DMS53 (cell line): Measurements from ENCODE around the gene RAC2.
A peak's percentile ranks its signal among the peaks of the same experiment; 100 is the strongest.
"Not testable (repeated sequence)": the region's sequence is repeated elsewhere in the genome, so short reads cannot be mapped to it uniquely, and the experiment has no call there.

Experiments used
- DNase-seq: peaks from one replicate; lab custom pipeline; 2025; lab: John Stamatoyannopoulos, UW

RAC2 gene

GRCh38 chr22:37206118-37206840 is 37.8 kb downstream of the RAC2 start:
- DNase-seq: no peak

DNA sequence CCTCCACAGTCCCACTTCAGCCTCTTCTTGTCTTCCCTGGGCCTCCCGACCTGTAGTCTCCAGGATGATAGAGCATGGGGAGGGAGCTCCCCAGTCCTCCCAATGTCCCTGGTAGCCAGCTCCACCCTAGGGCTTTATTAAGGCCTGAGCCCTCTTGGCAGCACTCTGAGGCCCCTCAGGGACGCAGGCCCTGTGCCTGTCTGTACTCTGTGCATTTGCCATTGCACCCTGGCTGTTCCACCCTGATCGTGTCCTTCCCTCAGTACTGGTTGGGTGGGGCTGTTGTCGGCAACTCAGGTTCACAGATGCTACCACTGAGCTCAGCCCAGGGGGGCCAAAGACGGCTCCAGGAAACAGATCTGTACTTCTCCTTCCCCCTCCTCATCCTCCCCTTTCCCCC is 39.0 kb downstream of the RAC2 start:
- DNase-seq: no peak

DNA sequence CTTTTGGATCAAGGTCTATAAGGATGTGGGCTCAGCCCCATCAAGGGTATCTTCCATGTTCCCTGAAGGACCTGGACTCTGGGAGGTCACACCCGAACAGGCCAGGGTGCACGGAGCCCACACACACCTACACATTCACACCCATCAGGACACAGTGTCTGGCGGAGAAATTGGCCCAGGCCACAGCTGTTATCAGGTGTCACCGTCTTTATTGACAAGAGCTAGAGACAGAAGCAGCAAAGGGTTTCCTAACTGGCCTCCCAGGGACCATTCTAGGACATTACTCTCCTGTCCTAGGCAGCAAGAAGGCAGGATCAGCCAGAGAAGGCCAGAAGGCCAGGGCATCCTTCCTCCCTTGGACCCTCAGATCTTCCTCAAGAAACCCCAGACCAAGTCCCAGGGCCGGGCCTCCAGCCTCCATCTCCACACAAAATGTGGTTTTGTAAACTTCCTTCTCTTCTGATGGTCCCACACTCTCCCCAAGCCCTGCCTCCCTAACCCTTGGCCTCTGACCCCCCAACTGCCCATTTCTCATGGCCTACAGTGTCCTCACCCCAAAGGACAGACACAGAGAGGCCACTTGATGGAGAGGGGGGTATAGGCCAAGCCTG is 39.9 kb downstream of the RAC2 start:
- no peak for DNase-seq

DNA sequence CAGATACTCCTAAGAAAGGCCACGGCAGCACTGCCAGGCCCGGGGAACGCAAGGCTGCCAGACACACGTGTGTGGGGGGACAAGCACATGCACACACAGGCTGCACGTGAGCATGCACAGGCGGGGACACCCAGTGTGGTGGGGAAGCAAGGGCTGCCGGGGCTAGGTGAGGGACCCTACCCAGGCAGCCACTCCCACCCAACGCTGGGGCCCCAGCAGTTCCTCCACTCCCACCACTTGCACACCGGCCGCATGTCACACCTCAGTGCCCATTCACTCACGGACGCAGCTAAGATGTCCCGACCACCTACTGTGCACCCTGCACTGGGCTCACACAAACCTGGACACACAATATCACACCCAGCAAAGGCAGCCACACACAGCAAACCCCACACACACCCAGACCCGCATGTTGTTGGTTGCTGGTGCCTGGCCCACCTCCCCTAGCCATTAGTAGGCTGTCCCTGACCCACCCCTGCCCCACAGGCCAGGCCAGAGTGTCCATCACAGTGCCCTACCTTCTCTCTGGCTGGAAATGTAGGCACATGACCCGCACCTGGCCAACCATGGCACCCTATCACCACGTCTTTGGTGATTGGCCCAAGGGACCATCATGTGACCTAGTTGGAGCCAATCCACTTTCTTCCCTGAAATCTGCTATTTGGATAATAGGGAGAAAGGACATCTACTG is 40.6 kb downstream of the RAC2 start:
- DNase-seq: no peak

DNA sequence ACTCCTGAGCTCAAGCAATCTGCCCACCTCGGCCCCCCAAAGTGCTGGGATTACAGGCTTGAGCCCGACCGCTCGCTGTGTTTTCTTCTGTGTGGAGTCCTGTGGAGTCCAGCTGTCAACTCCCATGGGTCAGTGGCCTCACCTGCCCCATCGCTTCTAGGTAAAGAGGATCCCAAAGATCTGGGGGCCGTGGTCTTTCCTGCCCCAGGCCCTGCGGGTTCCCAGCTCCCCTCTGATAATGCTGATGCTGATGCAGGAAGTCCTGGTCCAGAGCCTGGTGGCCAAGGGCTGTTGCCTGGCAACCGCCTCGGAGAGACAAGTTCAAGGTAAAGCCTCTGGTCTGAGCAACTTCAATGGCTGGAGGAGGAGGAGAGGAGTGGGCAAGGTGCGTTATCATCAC is 41.4 kb downstream of the RAC2 start:
- DNase-seq: no peak

GRCh38 chr22:37202001-37202555 is 42.0 kb downstream of the RAC2 start:
- no peak for DNase-seq

GRCh38 chr22:37201443-37201820 is 42.6 kb downstream of the RAC2 start:
- DNase-seq: not testable (repeated sequence)

GRCh38 chr22:37199760-37200108 is 44.3 kb downstream of the RAC2 start:
- peak; percentile 64 for DNase-seq

- peak; percentile 91 for DNase-seq
These were observed 44.8 kb downstream of the RAC2 start for GRCh38 chr22:37199103-37199759.

- DNase-seq: peak; percentile 48
These were observed 45.6 kb downstream of the RAC2 start for GRCh38 chr22:37198258-37199102.

DNA sequence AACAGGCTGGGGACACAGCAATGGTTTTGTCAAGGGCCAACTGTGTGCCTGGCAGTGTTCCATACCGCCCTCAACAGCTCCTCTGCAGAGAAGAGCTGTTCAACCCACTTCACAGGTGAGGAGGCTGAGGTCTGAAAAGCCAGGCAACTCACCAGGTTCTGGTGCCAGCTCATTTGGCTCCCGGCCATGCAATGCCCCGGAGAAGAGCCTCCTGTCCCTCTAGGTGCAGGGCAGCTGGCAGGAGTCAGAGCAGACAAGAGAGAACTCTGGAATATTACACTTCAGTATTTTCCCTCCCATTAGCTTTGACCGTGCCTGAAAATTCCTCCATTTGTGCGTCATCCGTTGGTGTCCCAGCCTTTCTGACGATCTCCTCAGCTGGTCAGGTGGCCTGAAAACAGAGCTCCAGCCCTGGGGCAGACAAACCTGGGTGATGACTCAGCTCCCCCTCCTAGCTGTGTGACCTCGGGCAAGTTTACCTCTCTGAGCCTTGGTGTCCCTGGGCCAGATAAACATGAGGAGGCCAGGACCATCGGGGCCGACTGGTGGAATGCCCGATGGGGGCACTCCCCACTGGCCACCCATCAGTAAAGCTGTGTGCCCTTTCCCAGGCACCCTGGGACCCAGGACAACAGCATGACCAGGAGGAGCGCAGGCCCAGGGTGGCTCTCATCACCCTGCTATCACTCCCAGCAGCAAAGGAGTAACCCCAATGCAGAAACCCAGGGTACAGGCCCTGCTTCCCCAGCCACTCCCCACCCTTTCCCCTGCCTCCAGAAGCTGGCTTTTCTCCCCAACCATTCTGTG is 46.4 kb downstream of the RAC2 start:
- peak; percentile 33 for DNase-seq

DNA sequence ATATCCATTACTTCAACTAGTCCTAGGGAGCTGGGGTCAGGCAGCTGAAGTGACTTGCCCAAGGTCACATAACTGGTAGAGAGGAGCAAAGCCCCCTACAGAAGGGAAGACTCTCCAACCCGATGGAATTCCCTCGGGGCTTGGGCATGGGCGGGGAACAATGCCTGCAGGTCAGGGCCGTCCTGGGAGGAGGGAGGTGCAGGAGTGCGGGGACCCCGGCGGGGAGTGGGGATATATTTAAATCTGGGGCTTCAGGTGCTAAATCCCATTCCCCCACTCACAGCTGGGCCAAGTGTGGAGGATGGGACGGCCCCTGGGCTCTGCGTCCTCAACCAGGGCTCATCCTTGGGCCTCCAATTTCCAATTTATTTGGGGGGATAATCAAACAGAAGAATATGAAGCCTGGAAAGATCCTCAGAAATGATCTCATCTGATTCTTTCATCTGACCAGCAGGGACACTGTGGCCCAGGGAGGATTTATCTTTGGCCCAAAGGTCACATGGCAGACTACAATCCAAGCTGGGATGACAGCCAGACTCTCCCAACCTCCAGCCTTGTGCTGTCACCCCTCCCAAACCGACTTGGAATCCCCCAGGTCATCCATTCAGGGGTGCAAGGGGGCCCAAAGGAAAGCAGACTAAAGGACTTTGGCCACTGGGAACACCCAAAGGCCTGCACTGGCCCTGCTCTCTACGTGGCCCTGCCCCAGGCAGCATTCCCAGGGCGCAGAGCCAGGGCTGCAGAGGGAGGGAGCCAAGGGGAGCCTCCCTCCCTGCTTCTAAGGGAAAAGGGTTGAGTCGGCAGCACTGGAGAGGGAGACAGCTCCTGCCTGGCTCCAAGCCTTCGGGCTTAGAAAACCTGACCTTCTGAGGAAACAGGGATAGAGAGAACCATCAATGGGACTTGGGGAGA is 47.3 kb downstream of the RAC2 start:
- DNase-seq: no peak

GRCh38 chr22:37195921-37196320 is 48.1 kb downstream of the RAC2 start:
- no peak for DNase-seq

DNA sequence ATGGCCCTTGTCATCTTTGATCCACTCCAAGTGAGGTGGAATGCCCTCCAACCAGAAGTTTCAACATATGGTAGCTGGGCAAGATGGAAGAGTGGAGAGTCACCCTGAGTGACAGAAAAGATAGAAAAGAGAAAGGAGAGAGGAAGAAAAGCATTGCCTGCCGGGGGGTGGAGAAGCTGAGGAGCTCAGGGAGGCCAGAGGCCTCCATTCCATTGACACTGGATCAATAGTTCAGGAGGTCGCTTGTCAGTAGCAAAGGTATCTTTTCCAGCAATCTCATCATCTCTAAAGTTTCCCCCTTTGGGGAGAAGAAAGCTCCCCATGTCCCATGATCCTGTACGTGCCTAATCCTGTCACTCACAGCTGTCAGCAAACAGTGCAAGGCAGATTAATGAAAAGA is 49.3 kb downstream of the RAC2 start:
- no peak for DNase-seq

- DNase-seq: no peak
These were observed 50.4 kb downstream of the RAC2 start for GRCh38 chr22:37193629-37194191.

DNA sequence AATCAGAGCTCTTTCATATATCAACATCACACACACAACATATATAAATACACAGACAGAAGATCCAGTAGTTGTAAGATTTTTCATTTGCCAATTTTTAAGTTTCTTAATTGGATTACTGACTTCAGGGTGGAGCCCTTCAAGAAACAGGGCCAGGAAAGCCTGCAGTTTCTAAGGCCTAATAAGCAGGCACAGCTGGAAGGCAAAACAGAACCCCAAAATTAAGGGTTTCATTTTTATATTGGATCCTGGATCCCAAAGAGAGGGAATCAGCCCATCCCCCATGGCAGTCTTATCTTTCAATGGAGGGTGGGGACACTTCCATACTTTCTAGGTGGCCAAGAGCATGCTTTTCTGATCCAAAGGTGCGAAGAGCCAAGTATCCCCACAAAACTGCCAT is 51.3 kb downstream of the RAC2 start:
- DNase-seq: no peak

- no peak for DNase-seq
These were observed 51.9 kb downstream of the RAC2 start for GRCh38 chr22:37192204-37192603.

GRCh38 chr22:37190262-37190780 is 53.7 kb downstream of the RAC2 start:
- DNase-seq: no peak

GRCh38 chr22:37188901-37189466 is 55.1 kb downstream of the RAC2 start:
- no peak for DNase-seq
